Posterior cingulate gyrus (tissue), 11 donors: ENCODE results near the gene CACNG6.

ENCODE experiments used
- DNase-seq, 10 donors: peaks; one replicate each; pipeline versions ENCODE4 v3.0.0 to v3.0.0-alpha.2; 2020 to 2021; ENCODE audit warnings: mixed read lengths in 3 of 10
- intact Hi-C: fragments of 100-400 bp; cut with DNase I; formaldehyde crosslinking; loops from one replicate; pipeline ENCODE4 v1.15.1; 2023

Gene CACNG6

GRCh38 chr19:53993448-53993847 is 2.0 kb downstream of the CACNG6 start:
- no peak for DNase-seq
- intact Hi-C loops, result no loop called here

DNA sequence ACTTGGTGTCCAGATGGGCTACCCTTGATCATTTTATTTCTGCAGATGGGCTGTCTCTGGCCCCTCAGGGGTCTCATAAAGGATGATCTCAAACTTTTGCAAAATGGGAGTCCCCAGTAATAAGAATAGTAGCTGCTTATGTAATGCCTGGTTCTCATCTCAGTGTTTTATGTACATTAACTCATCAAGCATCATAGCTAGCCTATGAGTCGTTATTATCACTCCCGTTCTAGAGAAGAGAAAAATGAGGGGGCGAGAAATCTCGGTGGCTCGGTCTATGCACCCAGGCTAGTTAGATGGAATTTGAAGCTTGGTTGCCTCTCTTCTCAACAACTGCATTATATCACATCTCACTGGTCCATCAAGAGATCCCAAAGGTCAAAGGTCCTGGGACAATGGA is 3.4 kb downstream of the CACNG6 start:
- DNase-seq, result no peak

GRCh38 chr19:53998223-53998622 is 6.8 kb downstream of the CACNG6 start:
- intact Hi-C loops, result no loop called here
- DNase-seq, result no peak

More for the DNA sequence above, 3.4 kb downstream of the CACNG6 start:
- intact Hi-C loops, result no loop called here

DNA sequence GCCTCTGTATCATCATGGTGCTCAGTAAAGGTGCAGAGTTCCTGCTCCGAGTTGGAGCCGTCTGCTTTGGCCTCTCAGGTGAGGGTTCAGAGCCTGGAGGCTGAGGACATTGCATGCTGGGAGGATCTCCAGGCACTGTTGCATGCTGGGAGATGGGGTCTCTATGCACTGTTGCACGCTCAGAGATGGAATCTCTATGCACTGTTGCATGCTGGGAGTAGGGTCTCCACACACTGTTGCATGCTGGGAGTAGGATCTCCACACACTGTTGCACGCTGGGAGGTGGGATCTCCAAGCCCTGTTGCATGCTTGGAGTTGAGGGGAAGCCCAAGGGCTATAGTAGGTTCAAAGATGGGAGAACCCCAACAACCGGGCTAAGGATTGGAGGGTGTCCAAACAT is 8.3 kb downstream of the CACNG6 start:
- DNase-seq, result no peak
- intact Hi-C loops, result no loop called here

DNA sequence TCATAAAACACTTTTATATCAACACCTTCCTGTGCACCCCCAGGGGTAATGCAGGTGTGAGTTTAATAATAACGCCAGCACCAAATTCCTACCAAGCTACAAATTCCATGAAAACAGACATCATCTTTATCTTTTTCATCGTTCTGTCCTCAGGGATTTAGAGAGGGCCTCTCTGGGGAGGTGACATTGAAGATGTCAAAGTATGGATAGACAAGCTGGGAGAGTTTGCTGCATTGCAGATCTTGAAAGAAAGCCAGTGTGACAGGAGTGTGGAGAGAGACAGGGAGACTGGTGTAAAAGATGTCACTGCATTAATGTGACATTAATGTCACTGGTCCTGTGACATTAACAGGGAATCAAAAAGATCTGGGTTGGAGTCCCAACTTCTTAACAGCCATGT is 10.1 kb downstream of the CACNG6 start:
- no peak for DNase-seq
- intact Hi-C loops, result no loop called here

DNA sequence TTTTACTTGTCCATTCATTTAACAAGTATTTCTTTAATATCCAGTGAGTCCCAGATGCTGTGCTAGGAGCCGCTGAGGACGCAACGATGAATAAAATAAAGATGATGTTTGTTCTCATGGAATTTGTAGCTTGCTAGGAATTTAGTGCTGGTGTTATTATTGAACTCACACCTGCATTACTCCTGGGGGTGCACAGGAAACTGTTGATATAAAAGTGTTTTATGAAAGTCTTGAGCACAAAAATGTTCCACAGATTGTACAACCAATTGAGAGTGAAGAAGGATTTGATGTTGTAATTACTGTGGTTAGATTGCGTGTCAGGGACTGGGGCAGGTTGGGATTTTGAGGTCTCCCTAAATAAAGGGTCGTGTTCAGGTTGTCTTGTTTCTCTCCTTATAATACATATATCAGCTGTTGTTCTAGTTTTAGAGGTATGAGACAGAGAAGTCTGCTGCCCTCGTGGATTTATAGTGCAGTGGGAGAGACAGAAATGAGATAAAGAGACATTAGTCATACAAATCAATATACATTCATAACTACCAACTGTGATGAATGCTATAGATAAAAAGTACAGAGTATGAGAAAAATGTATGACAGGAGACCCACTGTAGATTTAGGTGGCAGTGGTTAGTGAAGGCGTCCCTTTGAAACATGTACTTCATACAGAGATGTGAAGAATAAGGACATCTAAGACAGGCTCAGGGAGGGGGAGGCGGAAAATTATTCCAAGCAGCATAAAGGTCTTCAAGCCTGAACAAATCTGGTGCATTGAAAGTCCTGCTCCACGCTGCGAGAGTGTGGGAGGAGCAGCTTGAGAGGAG is 11.3 kb downstream of the CACNG6 start:
- DNase-seq, result no peak
- intact Hi-C loops, result no loop called here

DNA sequence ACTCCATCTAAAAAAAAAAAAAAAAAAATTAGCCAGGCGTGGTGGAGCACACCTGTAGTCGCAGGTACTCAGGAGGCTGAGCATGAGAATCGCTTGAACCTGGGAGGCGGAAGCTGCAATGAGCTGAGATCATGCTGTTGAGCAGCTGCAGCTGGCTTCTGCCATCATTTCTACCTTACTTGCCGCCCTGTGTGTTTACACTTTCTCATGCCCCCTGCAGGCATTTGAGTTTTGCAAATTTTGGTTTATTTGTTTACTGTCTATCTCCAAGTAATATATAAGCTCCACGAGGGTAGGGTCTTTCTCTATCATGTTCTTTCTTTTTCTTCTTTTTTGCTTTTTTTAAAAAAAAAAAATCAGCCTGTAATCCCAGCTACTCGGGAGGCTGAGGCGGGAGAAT is 18.0 kb downstream of the CACNG6 start:
- peak in 1 of 10 donors; percentile 38 for DNase-seq
- intact Hi-C loops, result no loop called here

- intact Hi-C loops, result no loop called here
- peak in 1 of 10 donors; percentile 4 for DNase-seq
Observed at GRCh38 chr19:54010474-54010873, 19.0 kb downstream of the CACNG6 start.

GRCh38 chr19:54011507-54012211 is 20.2 kb downstream of the CACNG6 start:
- DNase-seq, result peak in 3 of 10 donors; percentile 36 to 87 (median 79)

DNA sequence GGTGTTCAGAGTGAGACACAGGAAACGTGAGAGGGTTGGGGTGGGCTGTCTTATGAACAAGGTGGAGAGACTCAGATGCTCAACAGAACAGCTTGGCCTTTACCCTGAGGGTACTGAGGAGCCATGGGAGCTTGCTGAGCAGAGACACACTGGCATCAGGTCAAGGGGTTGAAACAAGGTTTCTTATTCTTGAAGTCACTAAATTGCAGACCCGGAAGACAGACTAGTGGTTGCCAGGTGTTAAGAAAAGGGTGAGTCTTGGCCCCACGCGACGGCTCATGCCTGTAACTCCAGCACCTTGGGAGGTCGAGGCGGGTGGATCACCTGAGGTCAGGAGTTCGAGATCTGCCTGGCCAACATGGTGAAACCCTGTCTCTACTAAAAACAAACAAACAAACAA is 22.4 kb downstream of the CACNG6 start:
- no peak for DNase-seq
- intact Hi-C loops, result no loop called here

More at GRCh38 chr19:54011507-54012211, 20.2 kb downstream of the CACNG6 start:
- intact Hi-C loops, result no loop called here

- DNase-seq, result peak in 1 of 10 donors; percentile 9
- intact Hi-C loops, result no loop called here
Observed at GRCh38 chr19:54014920-54015560, 23.6 kb downstream of the CACNG6 start.

GRCh38 chr19:54017261-54017660 is 25.8 kb downstream of the CACNG6 start:
- peak in 1 of 10 donors; percentile 3 for DNase-seq
- intact Hi-C loops, result no loop called here

DNA sequence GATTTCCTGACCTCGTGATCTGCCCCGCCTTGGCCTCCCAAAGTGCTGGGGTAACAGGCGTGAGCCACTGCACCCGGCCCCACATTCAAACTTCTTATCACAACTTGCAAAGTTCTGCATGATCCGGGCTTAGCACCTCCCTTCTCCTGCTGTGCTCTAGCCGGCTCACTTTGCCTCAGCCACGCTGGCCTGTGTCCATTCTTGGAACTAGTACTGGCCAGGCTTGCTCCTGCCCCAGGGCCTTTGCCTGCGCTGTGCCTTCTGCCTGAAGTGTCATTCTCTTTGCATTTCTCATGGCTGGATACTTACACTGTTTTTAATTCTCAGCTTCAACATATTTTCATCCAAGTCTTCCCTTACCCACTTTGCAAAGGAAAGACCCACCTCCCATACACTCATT is 29.9 kb downstream of the CACNG6 start:
- intact Hi-C loops, result no loop called here

DNA sequence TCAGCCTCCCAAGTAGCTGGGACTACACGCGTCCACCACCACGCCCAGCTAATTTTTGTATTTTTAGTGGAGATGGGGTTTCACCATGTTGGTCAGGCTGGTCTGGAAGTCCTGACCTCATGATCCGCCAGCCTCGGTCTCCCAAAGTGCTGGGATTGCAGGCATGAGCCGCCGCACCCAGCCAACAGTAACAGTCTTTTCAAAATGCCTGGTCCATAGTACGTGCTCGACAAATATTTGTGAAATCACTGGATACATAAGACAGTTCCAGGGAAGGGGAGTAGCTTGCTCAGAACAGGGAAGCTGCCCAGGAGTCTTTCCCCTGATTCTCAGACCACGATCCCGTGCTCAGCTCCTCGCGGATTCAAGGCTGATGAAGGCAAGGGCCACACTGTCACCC is 30.5 kb downstream of the CACNG6 start:
- peak in 2 of 10 donors; percentile 5 to 72 for DNase-seq
- intact Hi-C loops, result no loop called here

More for the DNA sequence above, 29.9 kb downstream of the CACNG6 start:
- peak in 1 of 10 donors; percentile 25 for DNase-seq

DNA sequence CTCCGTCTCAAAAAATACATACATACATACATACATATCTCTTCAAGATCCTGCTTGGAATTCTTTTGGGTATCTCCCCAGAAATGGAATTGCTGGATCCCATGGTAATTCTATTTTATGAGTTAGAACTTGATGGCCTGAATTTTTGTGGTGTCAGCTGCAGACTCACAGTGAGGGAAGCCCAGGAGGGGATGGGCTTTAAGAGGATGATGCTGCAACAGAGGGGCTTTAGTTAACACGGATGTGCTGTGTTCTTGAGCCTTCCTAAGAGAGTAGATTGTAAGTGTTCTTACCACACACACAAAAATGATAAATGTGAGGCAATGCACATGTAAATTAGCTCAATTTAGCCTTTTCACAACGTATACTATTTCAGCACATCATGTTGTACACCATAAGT is 31.8 kb downstream of the CACNG6 start:
- intact Hi-C loops, result no loop called here
- DNase-seq, result no peak

GRCh38 chr19:54024660-54025059 is 33.2 kb downstream of the CACNG6 start:
- intact Hi-C loops, result loop anchor here (1.0 kb wide), 2 partner anchors 118 to 182 kb away; no protein-coding TSS in a partner anchor
- peak in 1 of 10 donors; percentile 32 for DNase-seq

GRCh38 chr19:54026656-54027055 is 35.2 kb downstream of the CACNG6 start:
- intact Hi-C loops, result no loop called here

DNA sequence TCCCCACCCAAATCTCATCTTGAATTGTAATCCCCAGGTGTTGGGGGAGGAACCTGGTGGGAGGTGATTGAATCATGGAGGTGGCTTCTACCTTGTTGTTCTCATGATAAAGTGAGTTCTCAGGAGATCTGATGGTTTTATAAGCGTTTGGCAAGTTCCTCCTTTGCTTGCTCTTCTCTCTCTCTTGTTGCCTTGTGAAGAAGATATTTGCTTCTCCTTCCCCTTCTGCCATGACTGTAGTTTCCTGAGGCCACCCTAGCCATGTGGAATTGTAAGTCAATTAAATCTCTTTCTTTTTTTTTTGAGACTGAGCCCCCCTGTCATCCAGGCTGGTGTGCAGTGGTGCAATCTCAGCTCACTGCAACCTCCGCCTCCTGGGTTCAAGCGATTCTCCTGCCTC is 37.9 kb downstream of the CACNG6 start:
- intact Hi-C loops, result no loop called here
- peak in 1 of 10 donors; percentile 2 for DNase-seq

More at GRCh38 chr19:54026656-54027055, 35.2 kb downstream of the CACNG6 start:
- peak in 2 of 10 donors; percentile 10 to 35 for DNase-seq

GRCh38 chr19:54029930-54030490 is 38.6 kb downstream of the CACNG6 start:
- peak in 6 of 10 donors; percentile 52 to 92 (median 68) for DNase-seq

GRCh38 chr19:54030895-54031586 is 39.6 kb downstream of the CACNG6 start:
- DNase-seq, result peak in 1 of 10 donors; percentile 18
- intact Hi-C loops, result loop anchor here (5.0 kb wide), 1 partner anchor 239 kb away; no protein-coding TSS in a partner anchor

More at GRCh38 chr19:54029930-54030490, 38.6 kb downstream of the CACNG6 start:
- intact Hi-C loops, result loop anchor here (5.0 kb wide), 1 partner anchor 238 kb away; no protein-coding TSS in a partner anchor
